ENCODE results near the gene RSRC1. TPM values are rescaled to one million over a fixed set of nuclear protein-coding genes. Genes with fewer than 3 reads are reported as not detected.

The RSRC1 gene
- total RNA-seq, 2 experiments from 2014 or later: 76.3 to 78.1 TPM

GRCh38 chr3:158359339-158359738, 249.4 kb downstream of the RSRC1 start:
- no TSS peak for BruUV-seq (replicated peaks)
- TF ChIP-seq CTCF (conservative IDR thresholded peaks at IDR 0.05; ENCODE audit: low read length) (no peak), EZH2phosphoT487 (IDR thresholded peaks at IDR 0.05; ENCODE audit: borderline replicate concordance, low read depth, low read length) (no peak)
- ChIA-PET POLR2A (interaction anchor here (0.6 to 1.1 kb wide), 3 partner anchors 9 to 204 kb away, joined by 4 read pairs; no protein-coding TSS in a partner anchor), CTCF (ENCODE audit: unreplicated experiment) (no interaction called here)
- H2AFZ ChIP-seq (ENCODE audit: low read length): no peak overlapping the region
- peaks cover 31% of the 10 kb centered on the region for H3K4me1 ChIP-seq (ENCODE audit: insufficient read depth, low read length, poor library complexity, severe bottlenecking)
- peaks cover 38% of the 10 kb centered on the region for H3K36me3 ChIP-seq (ENCODE audit: insufficient read depth, low read length)
- no peaks in the 10 kb centered on the region; the same call in 1 of the 2 replicates for H3K79me2 ChIP-seq (ENCODE audit: insufficient read depth, low read depth, low read length)
- H4K20me1 ChIP-seq (ENCODE audit: insufficient read depth, low read length): no peaks in the 10 kb centered on the region
- H3K9me2 ChIP-seq (ENCODE audit: insufficient read depth, low read length): no peaks in the 10 kb centered on the region
- no peak for DNase-seq (ENCODE audit: low spot score)
- intact Hi-C loops (cut with micrococcal nuclease; ENCODE audit: unreplicated experiment): no loop called here
- H3K9me3 ChIP-seq (ENCODE audit: low read length): peaks cover 35% of the 10 kb centered on the region
- H3K4me2 ChIP-seq (ENCODE audit: low read length): no peak overlapping the region
- no peak overlapping the region for H3K4me3 ChIP-seq (ENCODE audit: low read depth, low read length, poor library complexity, severe bottlenecking)
- H3K27ac ChIP-seq (ENCODE audit: low read depth, low read length, poor library complexity, severe bottlenecking): no peak overlapping the region

GRCh38 chr3:158360756-158361448, 251.0 kb downstream of the RSRC1 start:
- CTCF ChIA-PET (ENCODE audit: unreplicated experiment): no interaction called here
- BruUV-seq (replicated peaks): no TSS peak
- Histone ChIP-seq H4K20me1 (ENCODE audit: insufficient read depth, low read length) (no peaks in the 10 kb centered on the region), H3K9me2 (ENCODE audit: insufficient read depth, low read length) (no peaks in the 10 kb centered on the region), H3K9me3 (ENCODE audit: low read length) (peaks cover 29% of the 10 kb centered on the region), H3K27ac (ENCODE audit: low read depth, low read length, poor library complexity, severe bottlenecking) (no peak overlapping the region), H3K4me2 (ENCODE audit: low read length) (no peak overlapping the region), H2AFZ (ENCODE audit: low read length) (no peak overlapping the region), H3K36me3 (ENCODE audit: insufficient read depth, low read length) (peaks cover 37% of the 10 kb centered on the region), H3K4me1 (ENCODE audit: insufficient read depth, low read length, poor library complexity, severe bottlenecking) (peaks cover 16% of the 10 kb centered on the region), H3K79me2 (ENCODE audit: insufficient read depth, low read depth, low read length) (no peaks in the 10 kb centered on the region; the same call in 1 of the 2 replicates), H3K4me3 (ENCODE audit: low read depth, low read length, poor library complexity, severe bottlenecking) (no peak overlapping the region)
- intact Hi-C loops (cut with micrococcal nuclease; ENCODE audit: unreplicated experiment): no loop called here
- no peak for DNase-seq (ENCODE audit: low spot score)
- TF ChIP-seq EZH2phosphoT487 (IDR thresholded peaks at IDR 0.05; ENCODE audit: borderline replicate concordance, low read depth, low read length) (no peak), CTCF (conservative IDR thresholded peaks at IDR 0.05; ENCODE audit: low read length) (no peak)
- POLR2A ChIA-PET: no interaction called here

GRCh38 chr3:158368271-158368670, 258.4 kb downstream of the RSRC1 start:
- ChIA-PET POLR2A (interaction anchor here (0.6 to 2.2 kb wide), 3 partner anchors 11 to 110 kb away, joined by 3 to 14 read pairs (median 3); no protein-coding TSS in a partner anchor), CTCF (ENCODE audit: unreplicated experiment) (no interaction called here)
- DNase-seq (ENCODE audit: low spot score): no peak
- TF ChIP-seq EZH2phosphoT487 (IDR thresholded peaks at IDR 0.05; ENCODE audit: borderline replicate concordance, low read depth, low read length): no peak
- H3K9me3 ChIP-seq (ENCODE audit: low read length): 0 out of 2 replicates have a peak, but pooled peaks cover 5% of the 10 kb centered on the region
- no TSS peak for BruUV-seq (replicated peaks)
- no peak overlapping the region for H3K4me3 ChIP-seq (ENCODE audit: low read depth, low read length, poor library complexity, severe bottlenecking)
- no peaks in the 10 kb centered on the region for H3K4me1 ChIP-seq (ENCODE audit: insufficient read depth, low read length, poor library complexity, severe bottlenecking)
- H3K36me3 ChIP-seq (ENCODE audit: insufficient read depth, low read length): no peaks in the 10 kb centered on the region
- H3K27ac ChIP-seq (ENCODE audit: low read depth, low read length, poor library complexity, severe bottlenecking): no peak overlapping the region
- no peaks in the 10 kb centered on the region for H3K9me2 ChIP-seq (ENCODE audit: insufficient read depth, low read length)
- no peaks in the 10 kb centered on the region for H4K20me1 ChIP-seq (ENCODE audit: insufficient read depth, low read length)
- H3K4me2 ChIP-seq (ENCODE audit: low read length): no peak overlapping the region
- intact Hi-C loops (cut with micrococcal nuclease; ENCODE audit: unreplicated experiment): no loop called here
- no peak overlapping the region for H2AFZ ChIP-seq (ENCODE audit: low read length)
- H3K79me2 ChIP-seq (ENCODE audit: insufficient read depth, low read depth, low read length): no peaks in the 10 kb centered on the region
